GM12878 (cell line): ENCODE data around the gene LRSAM1. TPM values are rescaled to one million over a fixed set of nuclear protein-coding genes. Genes with fewer than 3 reads are reported as not detected.

ENCODE experiments used
- ATAC-seq: fragments of 200-7000 bp; cut with Tn5 transposase; 3 replicates; pipeline ENCODE4 v1.9.1; 2020; ENCODE audit warnings: mild to moderate bottlenecking, moderate library complexity
- BruUV-seq: library from RNA; stranded (reverse); fragments of 400-500 nt; replicated peaks from 2 replicates; lab custom pipeline; 2021; lab: Mats Ljungman, UMichigan
- CTCF ChIA-PET: fragments of 300-600 bp; sonication (Branson Sonifier 250); formaldehyde crosslinking; extraction: SDS; loops from one replicate; lab custom pipeline; 2021; ENCODE audit warnings: inconsistent platforms; lab: Yijun Ruan, JAX
- POLR2A ChIA-PET: fragments of 350-600 bp; formaldehyde crosslinking; extraction: SDS; loops from one replicate; lab custom pipeline; 2021; ENCODE audit warnings: inconsistent platforms; lab: Charles Lee
- RAD21 ChIA-PET: fragments of 300-600 bp; sonication (Branson Sonifier 250); formaldehyde crosslinking; loops from one replicate; lab custom pipeline; 2023; ENCODE audit warnings: antibody characterized with exemption; ENCODE audit not compliant: unreplicated experiment; lab: Charles Lee
- SMC1A ChIA-PET: fragments of 300-600 bp; sonication (Branson Sonifier 250); formaldehyde crosslinking; loops from one replicate; lab custom pipeline; 2023; ENCODE audit not compliant: unreplicated experiment, uncharacterized antibody; lab: Charles Lee
- DNase-seq: peaks from one replicate; pipeline ENCODE4 v3.0.0-alpha.2; 2011; ENCODE audit warnings: low read depth, low spot score
- FAIRE-seq: peaks from 3 replicates; lab custom pipeline; 2011; peaks lifted over from hg19 to GRCh38; lab: Jason Lieb, UNC
- H2AFZ ChIP-seq: 2 replicates; pipeline ENCODE4 v1.6.0; 2011; ENCODE audit warnings: low read depth, low read length, control low read depth; ENCODE audit not compliant: control insufficient read depth
- H3K27ac ChIP-seq: 2 replicates; pipeline ENCODE4 v1.5.1; 2011; ENCODE audit warnings: control low read depth; ENCODE audit not compliant: control insufficient read depth, insufficient read depth
- H3K27me3 ChIP-seq, 2 experiments: replicated peaks in 1 of 2; 2 replicates each; pipeline versions ENCODE4 v1.6.0 to v1.6.1; 2011; ENCODE audit warnings: low read length in 1 of 2; ENCODE audit not compliant: control insufficient read depth in 2 of 2, insufficient read depth in 2 of 2
- H3K36me3 ChIP-seq, 2 experiments: 2 replicates each; pipeline ENCODE4 v1.5.1; 2011; ENCODE audit warnings: low read length in 1 of 2; ENCODE audit not compliant: control insufficient read depth in 2 of 2, insufficient read depth in 2 of 2
- H3K4me1 ChIP-seq: 2 replicates; pipeline ENCODE4 v1.6.1; 2011; ENCODE audit warnings: mild to moderate bottlenecking, low read length, moderate library complexity, mixed read lengths; ENCODE audit not compliant: control insufficient read depth, insufficient read depth
- H3K4me2 ChIP-seq: 2 replicates; pipeline ENCODE4 v1.6.0; 2011; ENCODE audit warnings: control low read depth; ENCODE audit not compliant: control insufficient read depth, insufficient read depth
- H3K4me3 ChIP-seq: fragments of 200-600 bp; sonication (generic); 2 replicates; pipeline ENCODE4 v1.5.1; 2016
- H3K79me2 ChIP-seq: 2 replicates; pipeline ENCODE4 v1.6.0; 2011; ENCODE audit warnings: low read length; ENCODE audit not compliant: control insufficient read depth, insufficient read depth
- H3K9ac ChIP-seq: 2 replicates; pipeline ENCODE4 v1.8.0; 2011; ENCODE audit warnings: low read length, control low read depth, mixed read lengths; ENCODE audit not compliant: control insufficient read depth, insufficient read depth
- H3K9me3 ChIP-seq: replicated peaks from 3 replicates; pipeline ENCODE4 v1.5.1; 2011; ENCODE audit warnings: mild to moderate bottlenecking, low read length; ENCODE audit not compliant: control insufficient read depth, insufficient read depth
- H4K20me1 ChIP-seq: 2 replicates; pipeline ENCODE4 v1.6.0; 2011; ENCODE audit not compliant: control insufficient read depth, insufficient read depth
- CBX5 ChIP-seq: sonication (generic); IDR thresholded peaks from 2 replicates; pipeline ENCODE4 v1.6.1; 2016; ENCODE audit warnings: low read depth, moderate library complexity, mild to moderate bottlenecking, inconsistent platforms
- ELK1 ChIP-seq: IDR thresholded peaks from 2 replicates; pipeline ENCODE4 v1.6.1; 2012; ENCODE audit warnings: low read depth, low read length, improper control_type of control experiment
- ETV6 ChIP-seq, 2 experiments: fragments of 450-650 bp in 1 of 2; IDR thresholded peaks in 1 of 2; conservative IDR thresholded peaks in 1 of 2; 2 replicates each; pipeline ENCODE4 v1.6.1; 2014; ENCODE audit warnings: antibody characterized with exemption in 1 of 2, borderline replicate concordance in 1 of 2, low read depth in 1 of 2, mild to moderate bottlenecking in 1 of 2, moderate library complexity in 1 of 2
- GABPA ChIP-seq: IDR thresholded peaks from 2 replicates; pipeline ENCODE4 v1.6.1; 2014; ENCODE audit warnings: antibody characterized with exemption, low read depth, mild to moderate bottlenecking, inconsistent platforms
- JUND ChIP-seq: IDR thresholded peaks from 2 replicates; pipeline ENCODE4 v1.6.1; 2012; ENCODE audit warnings: low read depth, mild to moderate bottlenecking, low read length, improper control_type of control experiment, moderate library complexity
- NR2F1 ChIP-seq: fragments of 450-650 bp; conservative IDR thresholded peaks from 2 replicates; pipeline ENCODE4 v1.6.1; 2017; ENCODE audit warnings: mild to moderate bottlenecking
- RAD51 ChIP-seq: fragments of 450-650 bp; IDR thresholded peaks from 2 replicates; pipeline ENCODE4 v1.6.1; 2016; ENCODE audit warnings: moderate library complexity, mild to moderate bottlenecking, inconsistent platforms
- SUZ12 ChIP-seq: fragments of 200-600 bp; sonication (generic); IDR thresholded peaks from one replicate; pipeline ENCODE4 v1.6.1; 2018; ENCODE audit warnings: antibody characterized with exemption, mild to moderate bottlenecking; ENCODE audit not compliant: unreplicated experiment
- TCF3 ChIP-seq: IDR thresholded peaks from 2 replicates; pipeline ENCODE4 v1.6.1; 2012; ENCODE audit warnings: low read depth, mild to moderate bottlenecking, low read length, borderline replicate concordance; ENCODE audit not compliant: insufficient read depth
- TCF7 ChIP-seq: IDR thresholded peaks from 2 replicates; pipeline ENCODE4 v1.6.1; 2014; ENCODE audit warnings: antibody characterized with exemption, borderline replicate concordance
- USF1 ChIP-seq: IDR thresholded peaks from 2 replicates; pipeline ENCODE4 v1.6.1; 2011; ENCODE audit warnings: borderline replicate concordance, low read depth, mild to moderate bottlenecking, moderate library complexity, mixed read lengths, low read length; ENCODE audit not compliant: insufficient read depth; ENCODE audit errors: extremely low read length
- ZSCAN29 ChIP-seq: fragments of 450-650 bp; IDR thresholded peaks from 2 replicates; pipeline ENCODE4 v1.6.1; 2017; ENCODE audit warnings: mild to moderate bottlenecking, moderate library complexity
- WGBS: methylation state at CpG from one replicate; pipeline ENCODE4 v1.1.6; 2016; ENCODE audit warnings: low lambda C conversion rate; ENCODE audit not compliant: insufficient replicate concordance, insufficient coverage; ENCODE audit errors: missing lambda C conversion rate; 5-methylcytosine and 5-hydroxymethylcytosine counted together
- in situ Hi-C: fragments of 300-500 bp; cut with MboI; formaldehyde crosslinking; loops from 9 replicates; pipeline ENCODE4 v1.14.3; 2018; ENCODE audit warnings: mixed read lengths
- intact Hi-C: fragments of 100-400 bp; cut with micrococcal nuclease; formaldehyde crosslinking; loops from one replicate; pipeline ENCODE4 v1.14.2; 2022; ENCODE audit not compliant: unreplicated experiment
- polyA plus RNA-seq, 11 experiments: library from polyadenylated mRNA; depleted of rRNA in 4 of 11; unstranded in 6 of 11; stranded (reverse) in 5 of 11; fragments of >200 nt; fragmentation: Nextera tagmentation in 4 of 11; fragmentation: Illumina TruSeq in 1 of 11; extraction: Ambion mirVana in 4 of 11; extraction: Trizol in 1 of 11; gene quantifications; 1 replicate in 1 of 11; 2 replicates in 10 of 11; pipeline versions ENCODE4 v1.2.1 to v1.2.3, GENCODE V29; 2011 to 2016; ENCODE audit warnings: inconsistent platforms in 2 of 11, missing spikeins in 2 of 11, low read depth in 1 of 11
- total RNA-seq, 4 experiments: library from RNA; depleted of rRNA in 3 of 4; stranded (reverse); fragments of >200 nt in 3 of 4; fragmentation: Illumina TruSeq in 1 of 4; extraction: Trizol in 1 of 4; gene quantifications; 2 replicates each; pipeline versions ENCODE4 v1.2.1 to v1.2.3, GENCODE V29; 2013 to 2021

LRSAM1 gene
- total and polyA plus RNA-seq, 10 of the 15 experiments (the other 5 are each of a cell fraction or from before 2014, with no cell fraction given) = 0.14 to 23.4 (median 11.7) TPM

- TF ChIP-seq CBX5 (no peak), RAD51 (no peak), GABPA (no peak)
- TF ChIP-seq, all 136 proteins: peak for 0
These were observed 37.6 kb downstream of the LRSAM1 start (continued) for GRCh38 chr9:127488946-127489345.

GRCh38 chr9:127489471-127490115 is 38.3 kb downstream of the LRSAM1 start:
- in situ Hi-C loops = no loop called here
- intact Hi-C loops = no loop called here

More at GRCh38 chr9:127489471-127490115, 38.3 kb downstream of the LRSAM1 start:
- POLR2A ChIA-PET = no interaction called here
- Histone ChIP-seq H2AFZ (no peak overlapping the region), H3K4me1 (no peaks in the 10 kb centered on the region), H4K20me1 (no peaks in the 10 kb centered on the region), H3K27me3 (no peaks in the 10 kb centered on the region), H3K4me2 (no peak overlapping the region), H3K4me3 (no peak overlapping the region), H3K9me3 (no peaks in the 10 kb centered on the region), H3K79me2 (no peaks in the 10 kb centered on the region), H3K36me3 (peaks cover 4 to 12% of the 10 kb centered on the region in 2 experiments; a peak in 3 of 4 replicates), H3K9ac (no peak overlapping the region), H3K27ac (no peak overlapping the region)
- no TSS peak for BruUV-seq
- WGBS = 92% methylated on average over 22 of the region's 22 CpGs
- DNase-seq (no peak), ATAC-seq (no peak), FAIRE-seq (no peak)
- CTCF ChIA-PET = no interaction called here
- SMC1A ChIA-PET = no interaction called here
- no peak for TF ChIP-seq ETV6 (conservative IDR thresholded peaks at IDR 0.05 in 1 of 2, IDR thresholded peaks at IDR 0.05 in 1 of 2; ENCODE audit: borderline replicate concordance in 1 of 2, low read depth in 1 of 2)
- TF ChIP-seq ZSCAN29 = no peak
- TF ChIP-seq TCF3 = no peak
- no peak for TF ChIP-seq NR2F1
- no peak for TF ChIP-seq TCF7
- no peak for TF ChIP-seq SUZ12
- TF ChIP-seq JUND = no peak
- TF ChIP-seq USF1 = no peak
- no peak for TF ChIP-seq ELK1
- RAD21 ChIA-PET = interaction anchor here (1.1 kb wide), 1 partner anchor 245 kb away, joined by 3 read pairs; the partner anchor contains the start of gene TOR2A
